ENCODE data around the gene CACNA1I.

CACNA1I gene

GRCh38 chr22:39697790-39698430 is 127.4 kb downstream of the CACNA1I start:
- DNase-seq (ENCODE audit: low spot score), result no peak

- DNase-seq (ENCODE audit: low spot score), result no peak
Observed at GRCh38 chr22:39699631-39700360, 129.2 kb downstream of the CACNA1I start.

- DNase-seq (ENCODE audit: low spot score), result no peak
Observed at GRCh38 chr22:39700565-39700964, 130.0 kb downstream of the CACNA1I start.

GRCh38 chr22:39703091-39703490 is 132.5 kb downstream of the CACNA1I start:
- no peak for DNase-seq (ENCODE audit: low spot score)

GRCh38 chr22:39703928-39704639 is 133.5 kb downstream of the CACNA1I start:
- no peak for DNase-seq (ENCODE audit: low spot score)

- no peak for DNase-seq (ENCODE audit: low spot score)
Observed at GRCh38 chr22:39705386-39705785, 134.8 kb downstream of the CACNA1I start.

GRCh38 chr22:39706376-39707140 is 136.0 kb downstream of the CACNA1I start:
- no peak for DNase-seq (ENCODE audit: low spot score)

- no peak for DNase-seq (ENCODE audit: low spot score)
Observed at GRCh38 chr22:39707351-39707750, 136.8 kb downstream of the CACNA1I start.

- no peak for DNase-seq (ENCODE audit: low spot score)
Observed at GRCh38 chr22:39707816-39708215, 137.3 kb downstream of the CACNA1I start.

GRCh38 chr22:39710380-39711150 is 140.0 kb downstream of the CACNA1I start:
- no peak for DNase-seq (ENCODE audit: low spot score)

- no peak for DNase-seq (ENCODE audit: low spot score)
Observed at GRCh38 chr22:39712081-39712480, 141.5 kb downstream of the CACNA1I start.

GRCh38 chr22:39712751-39713525 is 142.4 kb downstream of the CACNA1I start:
- DNase-seq (ENCODE audit: low spot score), result no peak

- no peak for DNase-seq (ENCODE audit: low spot score)
Observed at GRCh38 chr22:39713799-39714290, 143.3 kb downstream of the CACNA1I start.

GRCh38 chr22:39714321-39714720 is 143.8 kb downstream of the CACNA1I start:
- no peak for DNase-seq (ENCODE audit: low spot score)

- no peak for DNase-seq (ENCODE audit: low spot score)
Observed at GRCh38 chr22:39715778-39716495, 145.4 kb downstream of the CACNA1I start.

- DNase-seq (ENCODE audit: low spot score), result no peak
Observed at GRCh38 chr22:39716534-39716933, 146.0 kb downstream of the CACNA1I start.

- no peak for DNase-seq (ENCODE audit: low spot score)
Observed at GRCh38 chr22:39717099-39717498, 146.5 kb downstream of the CACNA1I start.

- DNase-seq (ENCODE audit: low spot score), result no peak
Observed at GRCh38 chr22:39718206-39718605, 147.7 kb downstream of the CACNA1I start.

GRCh38 chr22:39718921-39719475 is 148.4 kb downstream of the CACNA1I start:
- DNase-seq (ENCODE audit: low spot score), result no peak

Data from hepatic stellate cell (primary cell).